HEK293 (cell line): ENCODE data around the gene GMEB2.

Experiments used
- CTCF ChIA-PET: fragments of 350-600 bp; formaldehyde crosslinking; extraction: SDS; loops from one replicate; lab custom pipeline; 2021; ENCODE audit warnings: antibody characterized with exemption; lab: Yijun Ruan, JAX
- POLR2A ChIA-PET: fragments of 300-600 bp; formaldehyde crosslinking; extraction: SDS; loops from one replicate; lab custom pipeline; 2020; ENCODE audit warnings: antibody characterized with exemption, inconsistent platforms; lab: Yijun Ruan, JAX
- H3K27ac ChIP-seq: fragments of 200-500 bp; sonication (Bioruptor generic); 2 replicates; pipeline ENCODE4 v1.5.1; 2014; ENCODE audit warnings: low read depth, low read length, control low read depth, inconsistent platforms; ENCODE audit errors: extremely low read depth
- H3K36me3 ChIP-seq, 2 experiments: fragments of 200-500 bp in 1 of 2; sonication (Bioruptor generic) in 1 of 2; 1 replicate in 1 of 2; 2 replicates in 1 of 2; pipeline ENCODE4 v1.5.1; 2014 to 2017; ENCODE audit warnings: inconsistent platforms in 2 of 2, low read length in 2 of 2; ENCODE audit not compliant: control insufficient read depth in 2 of 2, insufficient read depth in 1 of 2
- H3K4me1 ChIP-seq: fragments of 200-500 bp; sonication (Bioruptor generic); 2 replicates; pipeline ENCODE4 v1.5.1; 2014; ENCODE audit warnings: mild to moderate bottlenecking, low read length, inconsistent platforms; ENCODE audit not compliant: control insufficient read depth, insufficient read depth
- H3K4me3 ChIP-seq: 2 replicates; pipeline ENCODE4 v1.5.1; 2011; ENCODE audit warnings: low read depth, mild to moderate bottlenecking, control low read depth, low read length, moderate library complexity
- H3K9me3 ChIP-seq: fragments of 200-500 bp; sonication (Bioruptor generic); 2 replicates; pipeline ENCODE4 v1.5.1; 2014; ENCODE audit warnings: low read depth, low read length, inconsistent platforms; ENCODE audit not compliant: control insufficient read depth, insufficient read depth
- GFI1B ChIP-seq: fragments of 450-650 bp; formaldehyde crosslinking; IDR thresholded peaks from 2 replicates; pipeline ENCODE4 v1.5.1; 2016; ENCODE audit warnings: missing biosample characterization, missing genetic modification characterization
- PRDM6 ChIP-seq: fragments of 450-650 bp; formaldehyde crosslinking; IDR thresholded peaks from 2 replicates; pipeline ENCODE4 v1.5.1; 2017; ENCODE audit warnings: missing biosample characterization, missing genetic modification characterization
- TSHZ1 ChIP-seq: fragments of 450-650 bp; formaldehyde crosslinking; IDR thresholded peaks from 2 replicates; pipeline ENCODE4 v1.5.1; 2016; ENCODE audit warnings: missing biosample characterization, missing genetic modification characterization, borderline replicate concordance
- WT1 ChIP-seq: fragments of 450-650 bp; formaldehyde crosslinking; IDR thresholded peaks from 2 replicates; pipeline ENCODE4 v1.5.1; 2016; ENCODE audit warnings: missing biosample characterization, missing genetic modification characterization
- ZBTB44 ChIP-seq: fragments of 450-650 bp; IDR thresholded peaks from 2 replicates; pipeline ENCODE4 v1.5.1; 2018; ENCODE audit warnings: missing biosample characterization, mild to moderate bottlenecking, missing genetic modification characterization
- ZFHX2 ChIP-seq: fragments of 450-650 bp; formaldehyde crosslinking; conservative IDR thresholded peaks from 2 replicates; pipeline ENCODE4 v1.5.1; 2016; ENCODE audit warnings: missing biosample characterization, missing genetic modification characterization
- ZNF112 ChIP-seq: fragments of 450-650 bp; formaldehyde crosslinking; IDR thresholded peaks from 2 replicates; pipeline ENCODE4 v1.5.0; 2017; ENCODE audit warnings: missing biosample characterization, missing genetic modification characterization
- ZNF138 ChIP-seq: fragments of 450-650 bp; formaldehyde crosslinking; IDR thresholded peaks from 2 replicates; pipeline ENCODE4 v1.5.1; 2016; ENCODE audit warnings: missing biosample characterization, missing genetic modification characterization, borderline replicate concordance
- ZNF16 ChIP-seq: fragments of 450-650 bp; formaldehyde crosslinking; IDR thresholded peaks from 2 replicates; pipeline ENCODE4 v1.5.1; 2016; ENCODE audit warnings: low read depth, missing biosample characterization, missing genetic modification characterization
- ZNF174 ChIP-seq: fragments of 450-650 bp; formaldehyde crosslinking; IDR thresholded peaks from 2 replicates; pipeline ENCODE4 v1.5.0; 2017; ENCODE audit warnings: missing biosample characterization, mild to moderate bottlenecking, missing genetic modification characterization
- ZNF341 ChIP-seq: fragments of 450-650 bp; formaldehyde crosslinking; IDR thresholded peaks from 2 replicates; pipeline ENCODE4; 2016; ENCODE audit warnings: low read depth, missing biosample characterization, missing genetic modification characterization
- ZNF768 ChIP-seq: fragments of 450-650 bp; formaldehyde crosslinking; IDR thresholded peaks from 2 replicates; pipeline ENCODE4 v1.5.1; 2018; ENCODE audit warnings: missing biosample characterization, mild to moderate bottlenecking, missing genetic modification characterization
- TF ChIP-seq, protein P1 (sequence below): fragments of 450-650 bp; formaldehyde crosslinking; IDR thresholded peaks from 2 replicates; pipeline ENCODE4 v1.5.1; 2016; ENCODE audit warnings: missing biosample characterization, missing genetic modification characterization
- TF ChIP-seq, protein P2 (sequence below): fragments of 450-650 bp; formaldehyde crosslinking; IDR thresholded peaks from 2 replicates; pipeline ENCODE4 v1.5.1; 2016; ENCODE audit warnings: missing biosample characterization, missing genetic modification characterization, borderline replicate concordance

The GMEB2 gene

GRCh38 chr20:63565021-63565698, 61.7 kb downstream of the GMEB2 start:
- ChIA-PET CTCF (no interaction called here), POLR2A (no interaction called here)
- no peaks in the 10 kb centered on the region for H3K9me3 ChIP-seq
- H3K4me3 ChIP-seq: no peak overlapping the region
- H3K36me3 ChIP-seq: peaks cover 0 to 36% of the 10 kb centered on the region in 2 experiments; a peak in 1 of 3 replicates
- H3K4me1 ChIP-seq: no peaks in the 10 kb centered on the region
- no peak overlapping the region for H3K27ac ChIP-seq
- TF ChIP-seq PRDM6 (tag by site-specific recombination) (no peak), ZNF174 (tag by site-specific recombination) (no peak), ZNF138 (tag by site-specific recombination) (no peak), GFI1B (tag by site-specific recombination) (no peak)
- TF ChIP-seq, protein P1, sequence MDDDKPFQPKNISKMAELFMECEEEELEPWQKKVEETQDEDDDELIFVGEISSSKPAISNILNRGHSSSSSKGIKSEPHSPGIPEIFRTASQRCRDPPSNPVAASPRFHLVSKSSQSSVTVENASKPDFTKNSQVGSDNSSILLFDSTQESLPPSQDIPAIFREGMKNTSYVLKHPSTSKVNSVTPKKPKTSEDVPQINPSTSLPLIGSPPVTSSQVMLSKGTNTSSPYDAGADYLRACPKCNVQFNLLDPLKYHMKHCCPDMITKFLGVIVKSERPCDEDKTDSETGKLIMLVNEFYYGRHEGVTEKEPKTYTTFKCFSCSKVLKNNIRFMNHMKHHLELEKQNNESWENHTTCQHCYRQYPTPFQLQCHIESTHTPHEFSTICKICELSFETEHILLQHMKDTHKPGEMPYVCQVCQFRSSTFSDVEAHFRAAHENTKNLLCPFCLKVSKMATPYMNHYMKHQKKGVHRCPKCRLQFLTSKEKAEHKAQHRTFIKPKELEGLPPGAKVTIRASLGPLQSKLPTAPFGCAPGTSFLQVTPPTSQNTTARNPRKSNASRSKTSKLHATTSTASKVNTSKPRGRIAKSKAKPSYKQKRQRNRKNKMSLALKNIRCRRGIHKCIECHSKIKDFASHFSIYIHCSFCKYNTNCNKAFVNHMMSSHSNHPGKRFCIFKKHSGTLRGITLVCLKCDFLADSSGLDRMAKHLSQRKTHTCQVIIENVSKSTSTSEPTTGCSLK (tag by site-specific recombination): no peak

GRCh38 chr20:63564036-63564810, 62.7 kb downstream of the GMEB2 start:
- CTCF ChIA-PET: no interaction called here
- TF ChIP-seq WT1 (tag by site-specific recombination): no peak
- TF ChIP-seq ZBTB44 (tag by site-specific recombination): no peak
- TF ChIP-seq ZNF16 (tag by site-specific recombination): no peak
- TF ChIP-seq, protein P2, sequence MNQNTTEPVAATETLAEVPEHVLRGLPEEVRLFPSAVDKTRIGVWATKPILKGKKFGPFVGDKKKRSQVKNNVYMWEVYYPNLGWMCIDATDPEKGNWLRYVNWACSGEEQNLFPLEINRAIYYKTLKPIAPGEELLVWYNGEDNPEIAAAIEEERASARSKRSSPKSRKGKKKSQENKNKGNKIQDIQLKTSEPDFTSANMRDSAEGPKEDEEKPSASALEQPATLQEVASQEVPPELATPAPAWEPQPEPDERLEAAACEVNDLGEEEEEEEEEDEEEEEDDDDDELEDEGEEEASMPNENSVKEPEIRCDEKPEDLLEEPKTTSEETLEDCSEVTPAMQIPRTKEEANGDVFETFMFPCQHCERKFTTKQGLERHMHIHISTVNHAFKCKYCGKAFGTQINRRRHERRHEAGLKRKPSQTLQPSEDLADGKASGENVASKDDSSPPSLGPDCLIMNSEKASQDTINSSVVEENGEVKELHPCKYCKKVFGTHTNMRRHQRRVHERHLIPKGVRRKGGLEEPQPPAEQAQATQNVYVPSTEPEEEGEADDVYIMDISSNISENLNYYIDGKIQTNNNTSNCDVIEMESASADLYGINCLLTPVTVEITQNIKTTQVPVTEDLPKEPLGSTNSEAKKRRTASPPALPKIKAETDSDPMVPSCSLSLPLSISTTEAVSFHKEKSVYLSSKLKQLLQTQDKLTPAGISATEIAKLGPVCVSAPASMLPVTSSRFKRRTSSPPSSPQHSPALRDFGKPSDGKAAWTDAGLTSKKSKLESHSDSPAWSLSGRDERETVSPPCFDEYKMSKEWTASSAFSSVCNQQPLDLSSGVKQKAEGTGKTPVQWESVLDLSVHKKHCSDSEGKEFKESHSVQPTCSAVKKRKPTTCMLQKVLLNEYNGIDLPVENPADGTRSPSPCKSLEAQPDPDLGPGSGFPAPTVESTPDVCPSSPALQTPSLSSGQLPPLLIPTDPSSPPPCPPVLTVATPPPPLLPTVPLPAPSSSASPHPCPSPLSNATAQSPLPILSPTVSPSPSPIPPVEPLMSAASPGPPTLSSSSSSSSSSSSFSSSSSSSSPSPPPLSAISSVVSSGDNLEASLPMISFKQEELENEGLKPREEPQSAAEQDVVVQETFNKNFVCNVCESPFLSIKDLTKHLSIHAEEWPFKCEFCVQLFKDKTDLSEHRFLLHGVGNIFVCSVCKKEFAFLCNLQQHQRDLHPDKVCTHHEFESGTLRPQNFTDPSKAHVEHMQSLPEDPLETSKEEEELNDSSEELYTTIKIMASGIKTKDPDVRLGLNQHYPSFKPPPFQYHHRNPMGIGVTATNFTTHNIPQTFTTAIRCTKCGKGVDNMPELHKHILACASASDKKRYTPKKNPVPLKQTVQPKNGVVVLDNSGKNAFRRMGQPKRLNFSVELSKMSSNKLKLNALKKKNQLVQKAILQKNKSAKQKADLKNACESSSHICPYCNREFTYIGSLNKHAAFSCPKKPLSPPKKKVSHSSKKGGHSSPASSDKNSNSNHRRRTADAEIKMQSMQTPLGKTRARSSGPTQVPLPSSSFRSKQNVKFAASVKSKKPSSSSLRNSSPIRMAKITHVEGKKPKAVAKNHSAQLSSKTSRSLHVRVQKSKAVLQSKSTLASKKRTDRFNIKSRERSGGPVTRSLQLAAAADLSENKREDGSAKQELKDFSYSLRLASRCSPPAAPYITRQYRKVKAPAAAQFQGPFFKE (tag by site-specific recombination): no peak
- TF ChIP-seq ZFHX2 (tag by site-specific recombination): no peak
- TF ChIP-seq ZNF112 (tag by site-specific recombination): no peak
- TF ChIP-seq GFI1B (tag by site-specific recombination): no peak
- no peak for TF ChIP-seq ZNF768
- TF ChIP-seq ZNF341 (tag by site-specific recombination): no peak
- no peak for TF ChIP-seq TSHZ1 (tag by site-specific recombination)

More at GRCh38 chr20:63564036-63564810, 62.7 kb downstream of the GMEB2 start:
- POLR2A ChIA-PET: no interaction called here
- no peaks in the 10 kb centered on the region for H3K4me1 ChIP-seq
- no peak overlapping the region for H3K4me3 ChIP-seq
- no peak overlapping the region for H3K27ac ChIP-seq
- no peaks in the 10 kb centered on the region for H3K9me3 ChIP-seq
- H3K36me3 ChIP-seq: peaks cover 0 to 41% of the 10 kb centered on the region in 2 experiments; a peak in 1 of 3 replicates
